ENCODE results near the gene GNPTAB.

Gene GNPTAB

GRCh38 chr12:101727098-101727497 is 103.7 kb downstream of the GNPTAB start:
- no peak for DNase-seq

GRCh38 chr12:101722392-101722791 is 108.4 kb downstream of the GNPTAB start:
- no peak for DNase-seq

GRCh38 chr12:101720118-101720517 is 110.6 kb downstream of the GNPTAB start:
- DNase-seq: no peak

- DNase-seq: no peak
Observed at GRCh38 chr12:101719566-101719965, 111.2 kb downstream of the GNPTAB start.

GRCh38 chr12:101714877-101715444 is 115.8 kb downstream of the GNPTAB start:
- DNase-seq: no peak

- no peak for DNase-seq
Observed at GRCh38 chr12:101713930-101714329, 116.8 kb downstream of the GNPTAB start.

- DNase-seq: no peak
Observed at GRCh38 chr12:101713059-101713682, 117.6 kb downstream of the GNPTAB start.

- DNase-seq: no peak
Observed at GRCh38 chr12:101710288-101710687, 120.5 kb downstream of the GNPTAB start.

- DNase-seq: no peak
Observed at GRCh38 chr12:101707131-101707782, 123.5 kb downstream of the GNPTAB start.

GRCh38 chr12:101706403-101706802 is 124.4 kb downstream of the GNPTAB start:
- no peak for DNase-seq

GRCh38 chr12:101703487-101703886 is 127.3 kb downstream of the GNPTAB start:
- DNase-seq: no peak

GRCh38 chr12:101700299-101700820 is 130.4 kb downstream of the GNPTAB start:
- DNase-seq: no peak

GRCh38 chr12:101698800-101699347 is 131.9 kb downstream of the GNPTAB start:
- DNase-seq: no peak

- DNase-seq: no peak
Observed at GRCh38 chr12:101697930-101698799, 132.6 kb downstream of the GNPTAB start.

- no peak for DNase-seq
Observed at GRCh38 chr12:101697197-101697929, 133.4 kb downstream of the GNPTAB start, which contains the start of gene CHPT1. Gene CHPT1 (plus strand): TSS chr12:101697640. CDS start chr12:101697862, 222 bp downstream.

GRCh38 chr12:101696251-101697196 is 134.2 kb downstream of the GNPTAB start:
- DNase-seq: peak; percentile 53

GRCh38 chr12:101695706-101696105 is 135.1 kb downstream of the GNPTAB start:
- no peak for DNase-seq

Measured in SIG-M5 (cell line).